VCaP (cell line): Measurements from ENCODE around the gene OR4X2.

Source experiments
- H3K27ac ChIP-seq: fragments of 450-650 bp; 2 replicates; pipeline ENCODE4 v1.5.1; 2017
- TF ChIP-seq, protein P1 (sequence below): fragments of 450-650 bp; conservative IDR thresholded peaks from 2 replicates; pipeline ENCODE4 v1.5.1; 2017; ENCODE audit warnings: mild to moderate bottlenecking, moderate library complexity

OR4X2 gene

DNA sequence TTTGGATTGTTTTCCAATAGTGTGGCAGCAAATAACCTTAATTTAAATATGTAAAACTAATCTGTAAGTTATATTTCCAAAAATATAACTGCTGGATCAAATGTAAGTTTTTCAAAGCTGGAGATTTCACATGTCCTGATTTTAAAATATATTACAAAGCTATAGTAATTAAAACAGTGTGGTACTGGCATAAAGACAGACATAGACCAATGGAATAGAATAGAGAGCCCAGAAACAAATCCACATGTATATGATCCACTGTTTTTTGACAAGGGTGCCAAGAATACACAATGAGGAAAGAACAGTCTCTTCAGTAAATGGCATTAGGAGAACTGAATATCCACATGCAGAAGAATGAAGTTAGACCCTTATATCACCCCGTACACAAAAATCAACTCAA lies 4.0 kb downstream of the OR4X2 start:
- TF ChIP-seq, protein P1, sequence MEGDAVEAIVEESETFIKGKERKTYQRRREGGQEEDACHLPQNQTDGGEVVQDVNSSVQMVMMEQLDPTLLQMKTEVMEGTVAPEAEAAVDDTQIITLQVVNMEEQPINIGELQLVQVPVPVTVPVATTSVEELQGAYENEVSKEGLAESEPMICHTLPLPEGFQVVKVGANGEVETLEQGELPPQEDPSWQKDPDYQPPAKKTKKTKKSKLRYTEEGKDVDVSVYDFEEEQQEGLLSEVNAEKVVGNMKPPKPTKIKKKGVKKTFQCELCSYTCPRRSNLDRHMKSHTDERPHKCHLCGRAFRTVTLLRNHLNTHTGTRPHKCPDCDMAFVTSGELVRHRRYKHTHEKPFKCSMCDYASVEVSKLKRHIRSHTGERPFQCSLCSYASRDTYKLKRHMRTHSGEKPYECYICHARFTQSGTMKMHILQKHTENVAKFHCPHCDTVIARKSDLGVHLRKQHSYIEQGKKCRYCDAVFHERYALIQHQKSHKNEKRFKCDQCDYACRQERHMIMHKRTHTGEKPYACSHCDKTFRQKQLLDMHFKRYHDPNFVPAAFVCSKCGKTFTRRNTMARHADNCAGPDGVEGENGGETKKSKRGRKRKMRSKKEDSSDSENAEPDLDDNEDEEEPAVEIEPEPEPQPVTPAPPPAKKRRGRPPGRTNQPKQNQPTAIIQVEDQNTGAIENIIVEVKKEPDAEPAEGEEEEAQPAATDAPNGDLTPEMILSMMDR, result no peak
- no peak overlapping the region for H3K27ac ChIP-seq

DNA sequence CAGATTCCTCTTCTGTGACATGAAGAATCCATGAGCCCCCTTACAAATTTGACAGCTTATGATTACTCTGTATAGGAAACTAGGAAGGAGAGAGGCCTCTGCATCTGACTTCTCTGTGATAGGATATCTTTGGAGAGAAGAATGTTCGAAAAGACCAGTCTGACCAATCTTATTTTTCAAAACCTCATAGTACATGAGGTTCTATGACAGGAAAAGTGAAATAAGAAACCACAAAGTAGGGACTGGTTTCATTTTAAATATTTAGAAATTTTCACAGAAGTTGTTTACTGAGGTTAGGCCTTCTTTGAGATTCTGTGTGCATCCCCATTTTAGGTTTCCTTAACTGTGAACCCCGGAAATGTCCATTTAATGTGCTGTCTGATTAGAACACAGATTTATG lies 16.7 kb downstream of the OR4X2 start:
- H3K27ac ChIP-seq, result no peak overlapping the region
- TF ChIP-seq, protein P1, result no peak

DNA sequence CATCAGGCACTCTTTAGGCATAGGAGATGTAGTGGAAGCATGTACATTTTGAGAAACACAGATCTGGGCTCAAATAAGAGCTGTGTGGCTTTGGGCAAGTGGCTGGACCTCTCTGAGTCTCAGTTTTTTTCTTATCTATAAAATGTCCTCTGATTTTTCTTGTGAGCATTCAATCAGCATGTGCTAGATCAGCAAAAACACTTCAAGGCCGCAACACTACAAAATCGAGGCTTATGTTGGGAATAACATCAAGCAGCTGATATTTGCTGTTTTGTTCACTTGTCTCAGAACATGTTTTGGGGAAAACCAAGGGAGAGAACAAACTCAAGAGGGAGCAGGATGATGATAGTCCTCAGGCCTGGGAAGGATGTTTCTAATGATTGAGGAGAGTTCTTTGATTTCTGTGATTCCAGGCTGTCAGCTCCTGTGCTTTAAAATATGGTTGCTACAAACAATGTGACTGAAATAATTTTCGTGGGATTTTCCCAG lies 18.6 kb downstream of the OR4X2 start, which contains the start of gene OR4X1:
TSS of gene OR4X1 (plus strand) at position 439 of the 489 bp plus-strand sequence. CDS start at position 439, 0 bp downstream.
- TF ChIP-seq, protein P1, result no peak
- H3K27ac ChIP-seq, result no peak within 1 kb of the TSS

DNA sequence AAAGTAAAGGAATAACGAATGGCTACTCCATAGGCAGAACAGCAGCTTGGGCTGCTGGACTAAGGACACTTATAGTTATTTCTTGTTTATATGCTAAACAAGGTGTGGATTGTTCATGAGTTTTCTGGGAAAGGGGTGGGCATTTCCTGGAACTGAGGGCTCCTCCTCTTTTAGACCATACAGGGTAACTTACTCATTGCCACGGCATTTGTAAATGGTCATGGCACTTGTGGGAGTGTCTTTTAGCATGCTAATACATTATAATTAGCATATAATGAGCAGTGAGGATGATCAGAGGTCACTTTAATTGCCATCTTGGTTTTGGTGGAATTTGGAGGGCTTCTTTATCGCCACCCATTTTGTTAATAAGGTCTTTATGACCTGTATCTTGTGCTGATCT lies 25.7 kb downstream of the OR4X2 start:
- no peak overlapping the region for H3K27ac ChIP-seq
- TF ChIP-seq, protein P1, result no peak

DNA sequence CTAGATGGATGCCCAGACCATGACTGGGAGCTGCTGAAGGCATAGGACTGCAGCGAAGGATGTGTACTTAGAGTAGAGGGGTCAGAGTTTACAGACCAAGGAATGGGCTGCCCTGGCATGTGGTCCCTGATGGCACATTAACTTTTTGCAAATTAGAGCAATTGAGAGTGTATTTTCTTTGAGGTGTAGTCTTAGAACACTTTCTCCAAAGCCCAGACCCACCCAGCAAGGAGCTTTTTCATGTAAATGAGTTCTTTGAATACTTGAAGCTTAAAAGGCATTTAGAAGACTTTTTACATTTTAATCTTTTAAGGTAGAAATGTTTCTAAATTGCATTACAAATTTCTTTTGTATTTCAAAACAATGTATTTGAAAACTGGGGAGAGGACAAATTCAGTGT lies 27.7 kb downstream of the OR4X2 start:
- TF ChIP-seq, protein P1, result no peak
- H3K27ac ChIP-seq, result no peak overlapping the region
